HT-29 (cell line): ENCODE results near the gene TLNRD1. TPM values are rescaled to one million over a fixed set of nuclear protein-coding genes. Genes with fewer than 3 reads are reported as not detected.

Source experiments
- small RNA-seq: library from RNA; depleted of rRNA; stranded (forward); fragments of <200 nt; gene quantifications from one replicate; pipeline ENCODE3, GENCODE V24; 2014
- total RNA-seq: library from RNA; depleted of rRNA; stranded (reverse); fragments of >200 nt; shearing (Covaris generic); gene quantifications from 2 replicates; pipeline ENCODE4 v1.2.3, GENCODE V29; 2014; rRNA removed

The TLNRD1 gene
- total RNA-seq, 1 experiment from 2014 or later: 64.1 TPM

Small RNA genes lying within 50 kb of the gene (small RNA-seq; reads per million reads assigned to genes)
- not detected for gene MIR4514

Other genes starting within 250 kb of the TLNRD1 start
- gene CEMIP, start 221.6 kb upstream of the TLNRD1 start, total RNA-seq: 7.3 and 9.4 TPM in 2 replicates
- 15.5 and 18.1 TPM in 2 replicates for gene MESD, start 11.1 kb upstream of the TLNRD1 start, total RNA-seq
- 2.0 TPM in 1 of 2 replicates, not detected in the other for gene CFAP161, start 133.3 kb downstream of the TLNRD1 start, total RNA-seq
- gene IL16, start 196.0 kb downstream of the TLNRD1 start, total RNA-seq: not detected in 2 replicates